ENCODE measurements around the gene ARL6IP6.

DNA sequence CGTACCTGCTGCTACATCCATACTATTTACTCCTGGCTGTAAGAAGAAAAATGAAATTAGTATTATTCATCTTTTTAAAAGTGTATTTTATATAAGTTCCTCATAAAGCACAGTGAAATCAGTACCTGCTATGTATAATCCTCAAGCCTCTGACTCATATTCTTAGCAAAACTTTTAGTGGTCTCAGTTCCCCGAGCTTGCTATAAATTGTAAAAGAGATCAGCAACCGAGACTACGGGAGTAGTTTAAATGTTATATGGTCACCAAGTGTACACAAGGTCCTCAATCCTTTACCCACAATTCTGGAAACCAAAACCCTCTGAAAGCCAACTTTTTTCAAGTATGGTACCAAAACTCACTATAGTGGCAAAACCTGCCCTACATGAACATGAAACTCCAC lies 25.4 kb upstream of the ARL6IP6 start:
- TF ChIP-seq, protein P1, sequence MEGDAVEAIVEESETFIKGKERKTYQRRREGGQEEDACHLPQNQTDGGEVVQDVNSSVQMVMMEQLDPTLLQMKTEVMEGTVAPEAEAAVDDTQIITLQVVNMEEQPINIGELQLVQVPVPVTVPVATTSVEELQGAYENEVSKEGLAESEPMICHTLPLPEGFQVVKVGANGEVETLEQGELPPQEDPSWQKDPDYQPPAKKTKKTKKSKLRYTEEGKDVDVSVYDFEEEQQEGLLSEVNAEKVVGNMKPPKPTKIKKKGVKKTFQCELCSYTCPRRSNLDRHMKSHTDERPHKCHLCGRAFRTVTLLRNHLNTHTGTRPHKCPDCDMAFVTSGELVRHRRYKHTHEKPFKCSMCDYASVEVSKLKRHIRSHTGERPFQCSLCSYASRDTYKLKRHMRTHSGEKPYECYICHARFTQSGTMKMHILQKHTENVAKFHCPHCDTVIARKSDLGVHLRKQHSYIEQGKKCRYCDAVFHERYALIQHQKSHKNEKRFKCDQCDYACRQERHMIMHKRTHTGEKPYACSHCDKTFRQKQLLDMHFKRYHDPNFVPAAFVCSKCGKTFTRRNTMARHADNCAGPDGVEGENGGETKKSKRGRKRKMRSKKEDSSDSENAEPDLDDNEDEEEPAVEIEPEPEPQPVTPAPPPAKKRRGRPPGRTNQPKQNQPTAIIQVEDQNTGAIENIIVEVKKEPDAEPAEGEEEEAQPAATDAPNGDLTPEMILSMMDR (IDR thresholded peaks at IDR 0.05; ENCODE audit: poor library complexity): no peak
- no peak for TF ChIP-seq EZH2 (IDR thresholded peaks at IDR 0.05; ENCODE audit: borderline replicate concordance)

All from hepatocyte (in vitro differentiated cells).